MM.1S (cell line): ENCODE results near the gene ZCCHC13.

Source experiments
- CTCF ChIP-seq: fragments of 300-600 bp; sonication (generic); IDR thresholded peaks from 2 replicates; pipeline ENCODE4 v1.5.1; 2016; ENCODE audit warnings: antibody characterized with exemption, low read length, mixed read lengths
- EZH2 ChIP-seq: fragments of 300-600 bp; sonication (generic); optimal IDR thresholded peaks from 2 replicates; pipeline ENCODE3; 2017; ENCODE audit warnings: low read depth, mild to moderate bottlenecking, antibody characterized with exemption, low read length, mixed read lengths
- EZH2phosphoT487 ChIP-seq: fragments of 300-600 bp; sonication (generic); IDR thresholded peaks from 2 replicates; pipeline ENCODE4 v1.6.1; 2018; ENCODE audit warnings: antibody characterized with exemption, low read length

- TF ChIP-seq CTCF (no peak), EZH2 (no peak), EZH2phosphoT487 (no peak)
These were observed 26.1 kb upstream of the ZCCHC13 start for GRCh38 chrX:74277846-74278245.
